ENCODE data around the gene PROP1.
A peak's percentile ranks its signal among the peaks of the same experiment; 100 is the strongest.
"Not testable (repeated sequence)": the region's sequence is repeated elsewhere in the genome, so short reads cannot be mapped to it uniquely, and the experiment has no call there.

The PROP1 gene

GRCh38 chr5:177995691-177996595, at the start of gene PROP1:
Gene PROP1 (minus strand): TSS chr5:177996242. CDS start chr5:177995933, 309 bp downstream.
- no peak for DNase-seq (ENCODE audit: extremely low read depth in 1 of 2, low read depth in 1 of 2)

- not testable (repeated sequence) for DNase-seq (ENCODE audit: extremely low read depth in 1 of 2, low read depth in 1 of 2)
Observed at GRCh38 chr5:178019379-178020030, 23.5 kb upstream of the PROP1 start.

DNA sequence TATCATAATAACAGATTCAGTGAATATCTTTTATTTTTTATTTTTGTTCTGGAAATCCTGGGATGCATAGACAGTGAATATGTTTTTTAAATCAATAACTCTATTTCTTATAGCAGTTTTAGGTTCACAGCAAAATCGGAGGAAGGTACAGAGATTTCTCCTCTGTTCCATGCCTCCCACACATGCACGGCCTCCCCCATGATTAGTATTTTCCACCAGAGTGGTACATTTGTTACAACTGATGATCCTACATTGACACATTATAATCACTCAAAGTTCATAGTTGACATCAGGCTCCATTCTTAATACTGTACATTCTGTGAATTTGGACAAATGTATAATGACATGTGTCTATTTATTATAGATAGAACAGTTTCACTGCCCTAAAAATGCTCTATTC, 16.7 kb upstream of the PROP1 start:
- not testable (repeated sequence) for DNase-seq (ENCODE audit: extremely low read depth in 1 of 2, low read depth in 1 of 2)

GRCh38 chr5:178011816-178012554, 15.9 kb upstream of the PROP1 start:
- DNase-seq (ENCODE audit: extremely low read depth in 1 of 2, low read depth in 1 of 2): not testable (repeated sequence)

DNA sequence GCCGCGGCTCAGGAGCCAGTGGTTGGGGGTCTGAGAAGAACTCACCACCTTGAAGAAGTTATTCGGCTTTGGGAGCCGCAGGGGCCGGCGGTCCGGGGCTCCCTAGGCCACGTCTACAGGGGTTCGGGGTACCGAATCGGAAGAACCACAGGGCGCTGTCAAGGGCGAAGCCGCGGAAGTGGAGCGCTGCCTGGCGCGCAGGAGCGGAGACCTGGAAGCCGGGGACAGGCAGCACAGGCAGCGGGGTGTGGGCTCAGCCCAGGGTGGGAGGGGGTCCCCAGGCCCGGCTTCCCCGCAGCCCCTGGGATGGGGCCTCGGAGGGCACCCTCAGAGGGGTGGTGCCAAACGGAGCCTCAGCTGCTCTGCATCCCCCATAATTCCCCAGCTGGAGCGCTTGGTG, 11.2 kb upstream of the PROP1 start:
- DNase-seq (ENCODE audit: extremely low read depth in 1 of 2, low read depth in 1 of 2): not testable (repeated sequence)

DNA sequence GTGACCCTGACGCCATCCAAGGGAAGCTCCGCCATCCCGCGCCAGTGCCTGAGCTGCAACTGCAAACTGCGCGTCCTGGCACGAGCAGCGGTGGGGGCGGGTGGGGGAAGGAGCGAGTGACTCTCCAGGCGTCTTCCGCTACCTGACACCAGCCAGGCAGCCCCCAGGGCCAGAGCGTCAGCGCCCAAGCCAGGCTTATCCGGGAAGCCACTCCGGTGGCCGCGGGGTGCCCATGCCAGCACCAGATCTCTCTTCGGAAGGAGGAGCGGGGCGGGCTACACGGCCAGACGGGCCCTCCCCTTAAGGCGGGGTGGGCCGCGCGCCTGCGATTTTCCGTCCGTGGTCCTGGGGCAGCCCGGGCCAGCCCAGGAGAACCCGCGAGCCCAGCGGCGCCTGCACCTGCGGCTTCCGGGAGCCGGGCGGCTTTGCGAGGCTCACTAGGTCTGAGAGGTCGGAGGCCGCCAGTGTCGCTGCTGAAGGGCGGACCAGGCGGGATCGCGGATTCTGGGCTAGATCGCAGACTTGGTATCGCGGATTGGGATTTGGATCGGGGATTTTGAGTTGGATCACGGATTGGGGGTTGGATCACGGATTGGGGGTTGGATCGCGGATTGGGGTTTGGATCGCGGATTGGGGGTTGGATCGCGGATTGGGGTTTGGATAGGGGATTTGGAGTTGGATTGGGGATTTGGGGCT, 10.6 kb upstream of the PROP1 start:
- DNase-seq (ENCODE audit: extremely low read depth in 1 of 2, low read depth in 1 of 2): peak; percentile 38 to 56

GRCh38 chr5:178006181-178006535, 10.1 kb upstream of the PROP1 start:
- not testable (repeated sequence) for DNase-seq (ENCODE audit: extremely low read depth in 1 of 2, low read depth in 1 of 2)

DNA sequence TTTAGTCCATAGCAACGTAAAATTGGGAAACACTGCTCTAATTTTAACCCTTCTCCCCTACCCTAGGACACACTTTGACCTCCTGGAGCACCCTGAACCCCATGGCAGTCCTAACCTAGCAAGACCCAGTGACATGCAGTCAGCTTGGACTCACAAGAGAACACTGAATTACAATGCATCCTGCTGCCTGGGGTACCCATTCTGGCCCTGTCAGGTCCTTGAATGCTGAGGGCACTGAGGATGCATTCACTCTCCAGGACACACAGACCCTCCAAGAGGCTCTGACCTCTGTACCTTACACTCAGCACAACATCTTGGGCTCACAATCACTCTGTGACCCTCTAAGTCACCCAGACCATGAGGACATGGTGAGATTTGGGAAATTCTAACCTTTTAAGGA, 1.8 kb upstream of the PROP1 start:
- no peak for DNase-seq (ENCODE audit: extremely low read depth in 1 of 2, low read depth in 1 of 2)

DNA sequence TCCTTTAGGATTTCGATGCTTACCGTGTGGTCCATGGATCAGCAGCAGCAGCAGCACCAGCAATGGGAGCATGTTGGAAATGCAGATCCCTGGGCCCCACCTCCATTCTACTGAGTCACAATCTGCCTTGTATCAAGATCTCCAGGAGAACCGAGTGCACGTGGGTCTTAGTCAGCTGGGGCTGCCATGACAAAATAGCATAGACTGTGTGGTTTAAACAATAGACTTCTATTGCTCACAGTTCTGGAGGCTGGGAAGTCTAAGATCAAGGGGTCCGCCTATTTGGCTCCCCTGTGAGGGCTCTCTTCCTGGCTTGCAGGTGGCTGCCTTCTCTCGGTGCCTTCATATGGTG, 1.3 kb upstream of the PROP1 start:
- DNase-seq (ENCODE audit: extremely low read depth in 1 of 2, low read depth in 1 of 2): no peak

- DNase-seq (ENCODE audit: extremely low read depth in 1 of 2, low read depth in 1 of 2): no peak
Observed at GRCh38 chr5:177996660-177997318, 747 bp upstream of the PROP1 start.

DNA sequence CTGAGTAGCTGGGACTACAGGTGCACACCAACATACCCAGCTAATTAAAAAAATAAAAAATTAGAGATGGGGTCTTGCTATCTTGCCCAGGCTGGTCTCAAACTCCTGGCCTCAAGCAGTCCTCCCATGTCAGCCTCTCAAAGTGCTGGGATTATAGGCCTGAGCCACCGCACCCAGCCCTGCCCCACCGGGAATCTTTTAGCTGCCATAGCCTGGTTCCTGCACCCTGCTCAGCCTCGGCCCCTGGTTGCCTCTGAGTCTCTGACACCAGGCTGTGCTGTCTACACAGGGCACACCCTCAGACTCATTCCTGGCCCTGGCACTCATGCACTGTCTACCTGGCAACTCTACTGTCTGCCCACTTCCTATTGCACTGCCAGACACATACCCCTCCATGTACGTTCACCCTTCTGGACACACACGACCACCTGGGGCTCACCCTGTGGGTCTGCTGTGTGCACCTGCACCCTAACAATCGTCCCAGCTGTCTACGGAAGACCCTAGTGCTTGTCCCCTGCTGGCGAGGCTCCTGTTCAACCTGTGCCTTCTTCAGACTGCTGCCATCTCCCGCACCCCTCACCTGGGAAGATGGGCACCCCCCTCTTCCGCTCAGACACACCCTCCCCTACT, 1.4 kb downstream of the PROP1 start:
- no peak for DNase-seq (ENCODE audit: extremely low read depth in 1 of 2, low read depth in 1 of 2)

DNA sequence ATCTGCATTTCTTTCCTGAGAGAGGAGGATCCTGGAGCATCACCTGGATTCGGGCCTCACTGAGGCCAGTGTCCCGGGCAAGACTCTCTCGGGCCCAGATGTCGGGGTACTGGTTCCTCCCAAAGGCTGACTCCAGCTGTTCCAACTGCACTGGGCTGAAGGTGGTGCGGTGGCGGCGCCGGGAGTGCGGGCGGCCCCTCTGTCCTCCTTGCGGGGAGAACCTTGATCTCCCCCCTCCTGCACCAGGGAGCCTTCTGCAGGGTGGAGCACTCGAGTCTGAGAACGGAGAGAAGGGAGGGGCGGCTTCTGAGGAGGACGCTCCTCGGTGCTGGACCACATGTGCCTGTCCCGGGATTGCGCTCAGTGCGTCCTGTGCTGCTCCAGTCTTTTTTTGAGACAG, 2.0 kb downstream of the PROP1 start:
- no peak for DNase-seq (ENCODE audit: extremely low read depth in 1 of 2, low read depth in 1 of 2)

GRCh38 chr5:177992466-177992865, 3.6 kb downstream of the PROP1 start:
- no peak for DNase-seq (ENCODE audit: extremely low read depth in 1 of 2, low read depth in 1 of 2)

GRCh38 chr5:177988989-177989625, 6.9 kb downstream of the PROP1 start:
- DNase-seq (ENCODE audit: extremely low read depth in 1 of 2, low read depth in 1 of 2): no peak

DNA sequence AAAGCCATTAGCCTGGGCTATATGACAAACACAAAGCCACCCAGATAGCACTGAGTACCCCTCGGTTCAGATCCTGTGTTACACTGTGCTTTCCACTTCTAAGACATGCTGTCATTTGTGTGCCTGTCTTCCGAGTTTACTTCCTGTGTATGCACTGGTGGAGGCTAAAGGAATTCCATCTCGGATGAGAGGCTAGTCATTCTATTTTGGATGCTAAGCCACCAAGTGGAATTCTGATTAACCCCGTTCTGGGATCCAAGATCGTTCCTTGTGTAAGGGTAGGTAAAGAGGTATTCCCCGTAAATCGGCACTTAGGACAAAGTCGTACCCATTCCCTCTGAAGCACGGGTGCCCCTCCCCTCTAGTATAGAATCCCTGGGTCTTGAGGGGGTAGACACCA, 8.7 kb downstream of the PROP1 start:
- DNase-seq (ENCODE audit: extremely low read depth in 1 of 2, low read depth in 1 of 2): no peak

- DNase-seq (ENCODE audit: extremely low read depth in 1 of 2, low read depth in 1 of 2): no peak
Observed at GRCh38 chr5:177985430-177986040, 10.5 kb downstream of the PROP1 start.

DNA sequence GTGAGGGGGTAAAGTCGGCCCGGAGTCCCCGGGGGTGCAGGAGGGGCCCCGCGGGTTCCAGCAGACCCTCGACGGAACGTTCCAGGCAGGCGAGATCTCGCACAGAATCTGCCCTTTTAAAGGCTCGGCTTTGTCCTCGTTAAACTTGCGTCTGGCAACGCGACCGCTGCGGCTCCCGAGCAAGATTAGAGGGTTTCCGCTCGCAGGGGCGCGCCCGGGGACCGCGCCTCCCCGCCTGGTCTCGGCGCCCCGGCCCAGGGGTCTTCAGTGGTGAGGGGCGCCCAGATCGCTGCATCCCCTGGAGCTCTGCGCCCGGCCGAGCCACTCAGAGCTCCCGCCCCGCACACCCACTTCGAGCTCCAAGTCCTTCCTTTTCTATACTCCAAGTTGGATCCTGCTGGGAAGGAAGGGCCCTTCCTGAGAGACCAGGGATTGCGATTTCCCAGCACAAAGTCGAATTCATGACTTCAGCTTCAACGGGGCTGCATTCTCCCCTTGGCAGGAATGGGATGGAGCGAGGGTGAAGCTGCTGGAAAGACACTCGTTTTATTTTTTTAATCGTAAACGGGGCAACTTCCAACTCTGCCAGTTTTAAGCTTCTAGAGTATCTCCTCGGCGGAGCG, 11.3 kb downstream of the PROP1 start:
- no peak for DNase-seq (ENCODE audit: extremely low read depth in 1 of 2, low read depth in 1 of 2)

GRCh38 chr5:177983763-177984583, 12.1 kb downstream of the PROP1 start:
- no peak for DNase-seq (ENCODE audit: extremely low read depth in 1 of 2, low read depth in 1 of 2)

Data from stimulated activated CD8-positive, alpha-beta memory T cell treated with anti-CD3 and anti-CD28 coated beads, Interleukin-7, amount 100 ng/mL, for 48 hours (primary cell).